ENCODE data around the gene SSBP3.

GRCh38 chr1:54180701-54181360, 225.4 kb downstream of the SSBP3 start:
- no peak for TF ChIP-seq FOXA1 (IDR thresholded peaks at IDR 0.05)
- TF ChIP-seq HDGF (IDR thresholded peaks at IDR 0.05; ENCODE audit: borderline replicate concordance) = no peak
- TF ChIP-seq, protein P1, sequence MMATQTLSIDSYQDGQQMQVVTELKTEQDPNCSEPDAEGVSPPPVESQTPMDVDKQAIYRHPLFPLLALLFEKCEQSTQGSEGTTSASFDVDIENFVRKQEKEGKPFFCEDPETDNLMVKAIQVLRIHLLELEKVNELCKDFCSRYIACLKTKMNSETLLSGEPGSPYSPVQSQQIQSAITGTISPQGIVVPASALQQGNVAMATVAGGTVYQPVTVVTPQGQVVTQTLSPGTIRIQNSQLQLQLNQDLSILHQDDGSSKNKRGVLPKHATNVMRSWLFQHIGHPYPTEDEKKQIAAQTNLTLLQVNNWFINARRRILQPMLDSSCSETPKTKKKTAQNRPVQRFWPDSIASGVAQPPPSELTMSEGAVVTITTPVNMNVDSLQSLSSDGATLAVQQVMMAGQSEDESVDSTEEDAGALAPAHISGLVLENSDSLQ (IDR thresholded peaks at IDR 0.05) = no peak
- no peak for TF ChIP-seq FOXM1 (IDR thresholded peaks at IDR 0.05; ENCODE audit: borderline replicate concordance)
- no peak for TF ChIP-seq SUZ12 (IDR thresholded peaks at IDR 0.05)
- no peak for TF ChIP-seq ARNT (IDR thresholded peaks at IDR 0.05)
- TF ChIP-seq L3MBTL2 (conservative IDR thresholded peaks at IDR 0.05) = no peak
- TF ChIP-seq ELF4 (IDR thresholded peaks at IDR 0.05) = no peak
- no peak for TF ChIP-seq SP1 (IDR thresholded peaks at IDR 0.05)
- TF ChIP-seq ZNF384 (IDR thresholded peaks at IDR 0.05) = no peak

Measured in HEK293T (cell line).